A549 (cell line): ENCODE data around the gene NPHP1. TPM values are rescaled to one million over a fixed set of nuclear protein-coding genes. Genes with fewer than 3 reads are reported as not detected.
A peak's percentile ranks its signal among the peaks of the same experiment; 100 is the strongest.

Source experiments
- ATAC-seq, 2 experiments: fragments of 200-7000 bp in 1 of 2; fragments of >200 bp in 1 of 2; cut with Nextera tagmentation in 1 of 2; cut with Tn5 transposase in 1 of 2; 3 replicates each; pipeline versions ENCODE4 v1.8.0 to v1.9.1; 2018 to 2020; ENCODE audit warnings: mild to moderate bottlenecking in 1 of 2, moderate library complexity in 1 of 2
- CTCF ChIA-PET: fragments of 300-600 bp; sonication (Branson Sonifier 250); formaldehyde crosslinking; extraction: SDS; loops from one replicate; lab custom pipeline; 2021; ENCODE audit warnings: antibody characterized with exemption, inconsistent platforms; lab: Yijun Ruan, JAX
- POLR2A ChIA-PET: fragments of 350-600 bp; formaldehyde crosslinking; extraction: SDS; loops from one replicate; lab custom pipeline; 2021; ENCODE audit warnings: antibody characterized with exemption, inconsistent platforms; lab: Yijun Ruan, JAX
- DNase-seq, 2 experiments: peaks; one replicate each; pipeline versions ENCODE4 v3.0.0 to v3.0.0-alpha.2; 2011 to 2016; ENCODE audit warnings: low read depth in 1 of 2, low spot score in 1 of 2
- FAIRE-seq: peaks from 2 replicates; lab custom pipeline; 2011; peaks lifted over from hg19 to GRCh38; lab: Jason Lieb, UNC
- H3K27ac ChIP-seq, 2 experiments: fragments of >200 bp; sonication (Bioruptor Twin); formaldehyde crosslinking; 3 replicates each; pipeline ENCODE4 v1.5.1; 2016 to 2017
- H3K4me1 ChIP-seq: fragments of >200 bp; sonication (Bioruptor Twin); formaldehyde crosslinking; 3 replicates; pipeline ENCODE4 v1.6.1; 2016
- H3K4me2 ChIP-seq: fragments of >200 bp; sonication (Bioruptor Twin); formaldehyde crosslinking; 3 replicates; pipeline ENCODE4 v1.6.1; 2016
- H3K4me3 ChIP-seq: fragments of >200 bp; sonication (Bioruptor Twin); formaldehyde crosslinking; 3 replicates; pipeline ENCODE4 v1.5.1; 2016
- H3K9me3 ChIP-seq: fragments of >200 bp; sonication (Bioruptor Twin); formaldehyde crosslinking; 3 replicates; pipeline ENCODE4 v1.6.1; 2016
- ATOH8 ChIP-seq: fragments of 250-450 bp; sonication (Bioruptor Pico); IDR thresholded peaks from 2 replicates; pipeline ENCODE4 v1.5.0; 2020; ENCODE audit warnings: low read depth, mild to moderate bottlenecking, moderate library complexity
- BCL3 ChIP-seq: fragments of >200 bp; sonication (Bioruptor Twin); formaldehyde crosslinking; IDR thresholded peaks from 3 replicates; pipeline ENCODE4 v1.6.1; 2016
- CHD4 ChIP-seq: fragments of 200-600 bp; sonication (generic); IDR thresholded peaks from 2 replicates; pipeline ENCODE4 v1.6.1; 2016; ENCODE audit warnings: antibody characterized with exemption, mild to moderate bottlenecking, borderline replicate concordance
- EP300 ChIP-seq, 2 experiments: fragments of >200 bp; sonication (Bioruptor Twin); formaldehyde crosslinking; IDR thresholded peaks; 2 replicates in 1 of 2; 3 replicates in 1 of 2; pipeline ENCODE4 v1.6.1; 2016 to 2017
- ESRRA ChIP-seq: fragments of 150-350 bp; IDR thresholded peaks from 2 replicates; pipeline ENCODE4 v1.6.1; 2014; ENCODE audit warnings: mild to moderate bottlenecking, low read length, borderline replicate concordance
- FOSB ChIP-seq: fragments of 250-450 bp; sonication (Bioruptor Pico); IDR thresholded peaks from 2 replicates; pipeline ENCODE4 v1.5.0; 2020; ENCODE audit warnings: mild to moderate bottlenecking, moderate library complexity
- FOSL2 ChIP-seq, 2 experiments: fragments of 450-650 bp in 1 of 2; fragments of >200 bp in 1 of 2; sonication (Bioruptor Twin) in 1 of 2; formaldehyde crosslinking; IDR thresholded peaks; 2 replicates each; pipeline versions ENCODE4 v1.5.0 to v1.6.1; 2016 to 2020; ENCODE audit warnings: mild to moderate bottlenecking in 1 of 2, moderate library complexity in 1 of 2
- FOXS1 ChIP-seq: fragments of 250-450 bp; sonication (Bioruptor Pico); IDR thresholded peaks from 2 replicates; pipeline ENCODE4 v1.5.0; 2020; ENCODE audit warnings: mild to moderate bottlenecking, moderate library complexity
- HEYL ChIP-seq: fragments of 250-450 bp; sonication (Bioruptor Pico); IDR thresholded peaks from 2 replicates; pipeline ENCODE4 v1.8.0; 2021; ENCODE audit warnings: mild to moderate bottlenecking, moderate library complexity
- HMGXB4 ChIP-seq: fragments of 250-450 bp; sonication (Bioruptor Pico); IDR thresholded peaks from 2 replicates; pipeline ENCODE4 v1.5.0; 2021; ENCODE audit warnings: mild to moderate bottlenecking, moderate library complexity, borderline replicate concordance
- JUN ChIP-seq, 2 experiments: fragments of >200 bp; sonication (Bioruptor Twin); formaldehyde crosslinking; IDR thresholded peaks; 2 replicates in 1 of 2; 3 replicates in 1 of 2; pipeline ENCODE4 v1.6.1; 2016 to 2017
- KDM1A ChIP-seq: fragments of 200-600 bp; sonication (generic); IDR thresholded peaks from 2 replicates; pipeline ENCODE4 v1.6.1; 2016; ENCODE audit warnings: low read depth, mild to moderate bottlenecking
- KDM5A ChIP-seq: fragments of 200-600 bp; sonication (generic); IDR thresholded peaks from 2 replicates; pipeline ENCODE4 v1.6.1; 2016; ENCODE audit warnings: antibody characterized with exemption, mild to moderate bottlenecking
- MAFK ChIP-seq: fragments of 450-650 bp; IDR thresholded peaks from 2 replicates; pipeline ENCODE4 v1.6.1; 2014; ENCODE audit not compliant: partially characterized antibody
- MAX ChIP-seq: IDR thresholded peaks from 2 replicates; pipeline ENCODE4 v1.6.1; 2012
- MYC ChIP-seq: IDR thresholded peaks from 2 replicates; pipeline ENCODE4 v1.6.1; 2012; ENCODE audit warnings: mild to moderate bottlenecking, inconsistent platforms, low read length, improper control_type of control experiment, borderline replicate concordance
- NPAS2 ChIP-seq: fragments of 250-450 bp; sonication (Bioruptor Pico); IDR thresholded peaks from 2 replicates; pipeline ENCODE4 v1.8.0; 2022; ENCODE audit warnings: mild to moderate bottlenecking, moderate library complexity, borderline replicate concordance
- POLR2A ChIP-seq: IDR thresholded peaks from 2 replicates; pipeline ENCODE4 v1.6.1; 2012; ENCODE audit warnings: mild to moderate bottlenecking, low read length
- POLR2AphosphoS2 ChIP-seq: conservative IDR thresholded peaks from 2 replicates; pipeline ENCODE4 v1.6.1; 2012; ENCODE audit warnings: low read length, improper control_type of control experiment, inconsistent platforms
- RARB ChIP-seq: fragments of 250-450 bp; sonication (Bioruptor Pico); IDR thresholded peaks from 2 replicates; pipeline ENCODE4 v1.8.0; 2021; ENCODE audit warnings: mild to moderate bottlenecking, moderate library complexity
- RFX5 ChIP-seq: fragments of 450-650 bp; IDR thresholded peaks from 2 replicates; pipeline ENCODE4 v1.7.1; 2014; ENCODE audit warnings: antibody characterized with exemption, mild to moderate bottlenecking, moderate library complexity
- SMC3 ChIP-seq: fragments of >200 bp; sonication (Bioruptor Twin); formaldehyde crosslinking; IDR thresholded peaks from 3 replicates; pipeline ENCODE4 v1.6.1; 2018; ENCODE audit warnings: inconsistent platforms
- TFCP2L1 ChIP-seq: fragments of 250-450 bp; sonication (Bioruptor Pico); IDR thresholded peaks from 2 replicates; pipeline ENCODE4 v1.5.0; 2021; ENCODE audit warnings: mild to moderate bottlenecking
- ZFP36 ChIP-seq: fragments of 450-650 bp; IDR thresholded peaks from 2 replicates; pipeline ENCODE4 v1.6.1; 2014; ENCODE audit warnings: borderline replicate concordance; ENCODE audit not compliant: partially characterized antibody
- whole genome bisulfite sequencing: methylation state at CpG from one replicate; pipeline ENCODE4 v1.1.6; 2017; ENCODE audit errors: missing lambda C conversion rate; 5-methylcytosine and 5-hydroxymethylcytosine counted together
- polyA plus RNA-seq, 4 experiments: library from polyadenylated mRNA; depleted of rRNA in 3 of 4; stranded (reverse); fragments of >200 nt; fragmentation: RNase III in 1 of 4; extraction: RNeasy Plus Mini Kit Qiagen cat#74134 plus additional on column Dnase treatment in 1 of 4; gene quantifications; 2 replicates in 3 of 4; 3 replicates in 1 of 4; pipeline ENCODE4 v1.2.3, GENCODE V29; 2011 to 2017
- TF ChIP-seq, protein P1 (sequence below): fragments of >200 bp; sonication (Bioruptor Twin); formaldehyde crosslinking; IDR thresholded peaks from 2 replicates; pipeline ENCODE4 v1.6.1; 2016
- TF ChIP-seq, protein P2 (sequence below): IDR thresholded peaks from 2 replicates; pipeline ENCODE4 v1.6.1; 2012; ENCODE audit warnings: low read depth, borderline replicate concordance

NPHP1 gene
- polyA plus RNA-seq, 2 of the 4 experiments (the other 2 are of a cell fraction) = 8.4 to 15.4 TPM

GRCh38 chr2:110116033-110116710, 88.6 kb downstream of the NPHP1 start (continued):
- TF ChIP-seq KDM1A (no peak), NPAS2 (CRISPR knock-in tag) (no peak), RFX5 (no peak)
- TF ChIP-seq, all 56 proteins: peak for 7

GRCh38 chr2:110115291-110116032, 89.4 kb downstream of the NPHP1 start, which contains the start of gene MALL:
TSS of gene MALL (minus strand) at chr2:110115822. CDS start at chr2:110115792, 30 bp downstream.
- FAIRE-seq (no peak), DNase-seq (peak; percentile 65 to 82), ATAC-seq (peak; percentile 72 to 76)
- CTCF ChIA-PET = interaction anchor here (0.7 to 3.9 kb wide), 21 partner anchors 8 to 63 kb away, joined by 3 to 39 read pairs (median 6); no protein-coding TSS in a partner anchor
- peak within 1 kb of the TSS; percentile 94 for H3K4me2 ChIP-seq
- peak within 1 kb of the TSS; percentile 96 for H3K27ac ChIP-seq
- H3K4me3 ChIP-seq = peak within 1 kb of the TSS; percentile 90
- H3K4me1 ChIP-seq = peaks cover 17% of the 10 kb centered on the region
- H3K9me3 ChIP-seq = peaks cover 13% of the 10 kb centered on the region; the same call in 2 of the 3 replicates
- TF ChIP-seq FOSB = no peak
- 0 out of 2 replicates have a peak, but pooled peaks have one; percentile 25 for TF ChIP-seq RFX5
- no peak for TF ChIP-seq EP300 (IDR thresholded peaks at IDR 0.05)
- TF ChIP-seq ATOH8 = no peak
- TF ChIP-seq KDM5A = no peak
- TF ChIP-seq, protein P1, sequence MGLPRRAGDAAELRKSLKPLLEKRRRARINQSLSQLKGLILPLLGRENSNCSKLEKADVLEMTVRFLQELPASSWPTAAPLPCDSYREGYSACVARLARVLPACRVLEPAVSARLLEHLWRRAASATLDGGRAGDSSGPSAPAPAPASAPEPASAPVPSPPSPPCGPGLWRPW = no peak
- TF ChIP-seq MAX = peak; percentile 89
- TF ChIP-seq HMGXB4 (CRISPR knock-in tag) = no peak
- TF ChIP-seq POLR2A = peak; percentile 79
- TF ChIP-seq SMC3 = no peak
- no peak for TF ChIP-seq ZFP36
- TF ChIP-seq JUN (IDR thresholded peaks at IDR 0.05) = peak; percentile 16 to 18; a peak in 3 of 5 replicates
- TF ChIP-seq TFCP2L1 (CRISPR knock-in tag) = no peak
- no peak for TF ChIP-seq CHD4
- peak; percentile 53; the same call in 2 of the 3 replicates for TF ChIP-seq BCL3
- no peak for TF ChIP-seq MYC
- no peak for TF ChIP-seq FOSL2 (IDR thresholded peaks at IDR 0.05)
- TF ChIP-seq FOSL2 (CRISPR knock-in tag; IDR thresholded peaks at IDR 0.05) = no peak
- no peak for TF ChIP-seq MAFK
- no peak for TF ChIP-seq ESRRA
- TF ChIP-seq POLR2AphosphoS2 = no peak
- no peak for TF ChIP-seq HEYL (CRISPR knock-in tag)
- no peak for TF ChIP-seq FOXS1 (CRISPR knock-in tag)
- TF ChIP-seq, protein P2, sequence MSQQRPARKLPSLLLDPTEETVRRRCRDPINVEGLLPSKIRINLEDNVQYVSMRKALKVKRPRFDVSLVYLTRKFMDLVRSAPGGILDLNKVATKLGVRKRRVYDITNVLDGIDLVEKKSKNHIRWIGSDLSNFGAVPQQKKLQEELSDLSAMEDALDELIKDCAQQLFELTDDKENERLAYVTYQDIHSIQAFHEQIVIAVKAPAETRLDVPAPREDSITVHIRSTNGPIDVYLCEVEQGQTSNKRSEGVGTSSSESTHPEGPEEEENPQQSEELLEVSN = peak; percentile 91
- no peak for TF ChIP-seq RARB (CRISPR knock-in tag)
- under 1% methylated on average over 20 of the region's 62 CpGs for WGBS
- POLR2A ChIA-PET = interaction anchor here (0.7 to 3.6 kb wide), 3 partner anchors 9 to 1005 kb away, joined by 3 to 56 read pairs (median 3); partner anchors contain the start of gene BCL2L11
